Activated CD4-positive, alpha-beta T cell treated with anti-CD3 and anti-CD28 coated beads, Interleukin-2, Interleukin-4, amounts not matched to agents 100 ng/mL and 50 ng/mL, durations not matched to agents 16 hours and 8 hours (primary cell): ENCODE results near the gene ASB7.

Experiments used
- DNase-seq: peaks from one replicate; pipeline ENCODE4 v3.0.0-alpha.2; 2020; ENCODE audit warnings: low spot score

The ASB7 gene

DNA sequence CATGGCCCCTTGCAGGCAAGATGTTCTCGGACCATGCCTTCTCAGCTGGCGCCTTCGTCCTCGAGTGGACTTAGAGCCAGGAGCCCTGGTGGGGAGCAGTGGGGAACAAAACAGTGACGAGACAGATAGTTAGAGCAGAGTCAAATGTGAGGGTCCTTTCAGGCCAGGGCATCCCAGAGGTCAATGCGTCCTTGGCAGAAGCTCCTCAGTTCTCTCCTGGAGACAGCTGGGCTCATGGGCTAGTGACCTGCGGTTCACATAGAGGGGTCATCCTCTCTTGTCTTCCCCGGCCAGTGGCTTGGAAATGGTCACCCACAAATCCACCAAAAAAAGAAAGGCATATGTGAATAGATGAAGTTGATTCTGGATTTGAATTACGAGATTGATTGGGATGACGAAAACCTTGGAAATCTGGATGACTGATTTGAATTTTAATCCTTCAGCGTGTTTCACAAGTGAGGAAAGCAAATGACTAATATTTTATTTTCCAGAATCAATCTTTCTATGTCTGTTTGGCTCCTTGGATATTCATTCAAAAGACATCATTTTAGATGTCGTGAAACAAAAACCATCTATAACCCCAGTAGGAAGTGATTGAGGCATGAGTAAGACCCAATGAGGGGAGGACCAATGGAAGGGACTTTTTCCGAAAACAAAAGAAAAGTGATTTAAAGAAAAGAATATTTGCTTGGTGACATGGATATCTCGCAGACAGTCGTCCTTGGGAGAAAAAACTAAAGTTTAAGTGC is 84.5 kb downstream of the ASB7 start:
- DNase-seq = no peak

DNA sequence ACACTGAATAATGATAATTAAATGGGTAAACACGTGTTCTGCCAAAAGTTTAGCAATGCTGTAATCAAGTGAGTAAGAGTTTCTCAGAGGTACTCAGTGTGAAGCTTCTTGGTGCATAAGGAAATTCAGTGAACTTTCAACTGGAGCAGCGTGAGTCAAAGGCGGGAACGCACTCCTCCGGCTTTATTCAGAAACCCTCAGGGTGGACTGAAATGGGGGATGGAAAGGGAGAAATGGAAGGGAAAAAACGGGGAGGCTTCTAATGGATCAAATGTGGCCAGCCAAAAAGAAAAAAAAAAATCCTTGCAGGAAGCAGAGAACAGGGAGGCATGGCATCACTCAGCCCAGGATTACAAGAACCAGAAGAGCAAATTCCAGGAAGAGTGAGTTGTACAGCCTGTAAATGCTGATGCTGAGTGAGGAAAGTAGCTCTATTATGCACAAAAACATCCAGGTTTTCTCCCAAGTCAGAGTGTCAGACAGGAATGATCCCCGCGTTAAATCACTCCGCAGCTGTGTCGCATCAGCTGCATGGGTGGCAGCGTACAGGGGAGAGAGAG is 85.3 kb downstream of the ASB7 start:
- DNase-seq = no peak

DNA sequence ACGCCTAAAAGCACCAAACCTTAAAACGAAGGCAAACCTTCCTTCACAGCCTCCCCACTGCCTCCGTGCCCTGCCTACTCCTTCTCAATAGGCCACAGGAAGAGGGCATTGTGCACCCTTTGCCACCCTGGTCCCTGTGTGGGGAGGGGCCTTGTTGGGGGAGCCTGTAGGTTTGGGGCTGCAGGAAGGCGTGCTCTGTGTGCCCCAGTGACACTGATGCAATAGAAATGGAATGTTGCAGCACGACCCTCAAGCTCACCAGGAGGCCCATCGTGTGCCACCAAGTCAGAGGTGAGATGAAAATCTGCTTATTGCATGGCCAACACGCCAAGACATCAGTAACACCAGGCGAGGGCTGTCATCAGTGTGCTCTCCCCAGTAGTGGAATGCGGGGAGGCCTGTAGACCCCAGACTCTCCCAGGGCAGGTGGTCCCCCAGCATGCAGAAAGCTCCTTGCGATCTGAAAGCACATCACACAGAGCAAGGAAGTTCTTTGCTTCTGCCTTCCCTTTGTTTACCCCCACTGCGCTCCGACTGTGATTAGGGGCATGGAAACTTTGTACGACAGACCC is 86.2 kb downstream of the ASB7 start:
- no peak for DNase-seq

DNA sequence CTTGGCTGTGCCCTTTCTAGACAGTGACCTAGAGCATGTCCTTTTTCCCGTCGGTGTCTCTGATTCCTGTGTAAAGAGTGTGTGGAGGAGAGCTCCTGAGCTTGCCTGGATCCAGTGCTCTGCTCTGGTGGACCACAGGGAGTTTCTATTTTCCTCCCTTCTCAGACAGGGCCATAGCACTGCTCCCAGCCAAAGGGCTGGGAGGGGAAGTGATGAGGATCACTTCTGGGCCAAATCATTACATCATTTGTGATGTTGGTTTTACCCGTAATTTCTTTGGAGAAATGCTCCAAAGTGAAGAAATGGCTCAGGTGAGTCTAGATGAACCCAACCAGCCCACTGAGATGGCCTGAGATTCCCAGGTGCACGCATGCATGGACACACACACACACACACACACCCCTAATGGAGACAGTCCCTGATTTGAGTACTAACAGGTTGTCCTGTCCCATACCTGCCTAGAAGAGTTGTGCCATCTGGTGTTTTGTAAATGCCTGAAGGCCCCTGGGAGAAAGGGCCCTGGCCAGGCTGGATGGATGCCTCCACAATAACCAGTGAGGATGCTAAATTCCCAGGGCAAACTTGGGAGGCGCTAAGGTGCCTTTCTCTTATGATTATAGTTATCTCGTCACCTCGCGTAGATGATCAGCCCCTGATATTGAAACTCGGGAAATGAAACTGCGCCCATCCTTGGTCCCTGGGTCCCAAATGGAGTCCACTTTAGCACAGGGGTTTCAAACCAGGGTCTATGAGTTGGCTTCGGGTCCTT is 86.9 kb downstream of the ASB7 start:
- no peak for DNase-seq

DNA sequence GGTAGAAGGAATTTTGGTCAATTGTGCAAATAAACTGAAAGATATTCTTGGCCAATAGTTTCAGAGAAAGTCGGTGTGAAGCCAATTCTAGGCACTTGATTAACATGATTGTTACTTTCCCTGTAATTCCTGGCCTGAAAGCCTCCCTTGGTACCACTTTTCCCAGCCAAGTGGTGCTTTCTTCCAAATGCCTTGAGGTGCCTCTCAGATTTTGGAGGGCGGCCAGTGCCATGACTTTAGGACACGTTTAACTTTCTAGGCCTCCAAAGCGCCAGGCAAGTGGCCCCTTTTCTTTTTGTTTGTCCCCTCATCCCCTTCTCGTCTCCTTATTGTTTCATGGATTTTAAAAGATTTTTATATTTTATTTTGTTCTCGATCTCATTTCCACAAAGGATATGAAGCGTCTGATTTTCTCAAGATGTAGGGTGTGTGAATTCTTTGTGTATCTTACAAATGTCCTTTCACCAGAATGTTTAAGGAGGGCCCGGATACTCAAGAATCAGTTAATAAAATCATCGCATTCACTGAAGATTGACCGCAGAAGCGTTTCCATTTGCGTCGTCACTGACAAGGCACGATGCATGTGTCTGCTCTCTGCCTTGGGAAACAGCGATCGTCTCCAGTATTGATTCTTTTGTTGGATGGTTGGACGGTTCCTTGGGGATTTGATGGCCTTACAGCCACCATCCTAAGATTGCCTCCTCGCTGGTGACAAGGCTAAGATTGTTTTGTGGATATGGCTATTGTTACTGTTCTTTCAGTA is 87.8 kb downstream of the ASB7 start:
- DNase-seq = no peak

DNA sequence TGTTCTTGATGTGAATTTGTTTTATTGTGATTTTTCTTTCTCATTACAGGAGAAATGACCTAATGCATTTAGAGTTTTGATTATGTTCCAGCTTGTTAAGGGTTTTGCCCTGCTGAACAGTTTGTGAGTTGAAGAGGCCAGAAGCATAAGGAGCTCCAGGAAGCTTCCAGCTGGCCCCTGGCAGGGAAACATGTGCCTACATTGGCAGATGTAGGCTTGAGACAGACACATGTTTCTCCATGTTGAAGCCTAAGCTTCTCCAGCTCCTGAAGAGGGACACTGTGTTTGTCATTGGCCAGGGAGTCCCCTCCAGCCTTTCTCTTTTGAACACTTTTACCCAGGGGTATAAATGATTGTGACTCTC is 88.4 kb downstream of the ASB7 start:
- no peak for DNase-seq

- no peak for DNase-seq
These were observed 88.9 kb downstream of the ASB7 start for GRCh38 chr15:100691321-100691720.

GRCh38 chr15:100692246-100692645 is 89.9 kb downstream of the ASB7 start:
- DNase-seq = no peak

GRCh38 chr15:100692671-100693070 is 90.3 kb downstream of the ASB7 start:
- DNase-seq = no peak

DNA sequence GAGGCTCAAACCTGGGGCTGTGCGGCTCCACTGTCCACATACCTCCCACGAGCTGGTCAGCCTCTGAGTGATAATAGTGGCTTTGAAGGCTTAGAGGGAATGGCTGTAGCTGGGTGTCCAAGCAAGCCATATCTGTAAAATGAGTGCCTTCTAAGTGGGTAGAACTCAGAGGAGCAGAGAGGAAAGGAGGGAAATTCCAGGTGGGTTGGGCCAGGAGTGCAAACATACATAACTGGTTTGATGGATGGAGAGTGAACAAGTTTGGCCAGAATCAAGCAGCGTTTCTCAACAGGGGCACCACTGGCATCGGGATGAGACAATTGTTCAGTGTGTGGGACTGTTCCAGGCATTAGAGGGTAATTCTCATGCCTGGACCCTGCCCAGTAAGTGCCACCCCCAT is 91.1 kb downstream of the ASB7 start:
- no peak for DNase-seq

DNA sequence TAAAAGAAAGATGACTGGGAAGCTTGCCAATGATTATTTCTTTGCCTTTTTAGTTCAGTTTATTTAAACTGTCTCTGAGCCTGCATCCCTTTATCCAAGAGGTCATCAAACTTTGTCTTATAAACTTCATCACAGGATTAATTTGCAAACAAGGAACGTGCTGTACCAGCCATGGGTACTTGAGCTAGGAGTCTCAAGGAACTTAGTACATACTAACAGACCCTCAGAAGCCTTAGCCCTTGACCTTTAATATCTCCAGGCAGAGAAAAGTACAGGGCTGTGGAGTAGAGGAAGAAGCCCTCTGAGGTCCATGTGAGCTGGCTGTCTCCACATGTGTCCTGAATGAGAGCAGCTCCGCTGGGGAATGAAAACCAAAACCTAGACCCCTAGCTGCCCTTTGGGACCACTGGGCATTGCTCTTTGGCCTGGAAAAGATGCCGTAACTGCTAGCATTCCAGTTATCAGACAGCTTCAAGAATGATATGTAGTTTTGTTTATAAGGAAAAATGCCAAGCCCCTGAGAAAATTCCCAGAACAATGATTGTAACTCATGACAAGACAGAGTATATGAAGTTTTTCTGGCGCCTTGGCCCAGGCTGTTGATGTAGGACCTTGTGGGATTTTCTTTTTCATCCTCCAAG is 92.1 kb downstream of the ASB7 start:
- DNase-seq = no peak

GRCh38 chr15:100695048-100695447 is 92.7 kb downstream of the ASB7 start:
- no peak for DNase-seq

GRCh38 chr15:100696452-100696851 is 94.1 kb downstream of the ASB7 start:
- no peak for DNase-seq
